ENCODE data around the gene PAPPA2.

Gene PAPPA2

DNA sequence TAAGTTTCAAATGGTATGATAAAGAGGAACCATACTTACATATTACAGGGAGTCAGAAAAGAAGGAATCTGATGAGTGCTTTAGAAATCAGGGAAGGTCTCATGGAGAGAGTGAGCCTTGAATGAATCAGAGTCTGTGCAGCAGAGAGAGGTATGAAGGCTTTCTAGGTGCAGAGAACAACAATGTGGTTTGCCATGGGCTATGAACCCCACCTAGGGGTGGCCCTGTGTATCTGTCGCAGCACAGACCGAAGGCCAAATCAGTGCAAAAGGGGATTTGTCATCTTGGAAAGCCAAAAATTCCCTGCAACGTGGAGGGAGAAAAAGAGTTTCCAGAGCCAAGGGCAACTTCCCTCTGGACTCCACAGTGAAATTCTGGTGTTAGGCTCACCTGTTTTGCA, 3.5 kb downstream of the PAPPA2 start:
- DNase-seq (ENCODE audit: low read depth), result no peak
- H3K4me3 ChIP-seq (replicated peaks; ENCODE audit: low read depth, low read length), result no peak overlapping the region
- TF ChIP-seq, protein P1, sequence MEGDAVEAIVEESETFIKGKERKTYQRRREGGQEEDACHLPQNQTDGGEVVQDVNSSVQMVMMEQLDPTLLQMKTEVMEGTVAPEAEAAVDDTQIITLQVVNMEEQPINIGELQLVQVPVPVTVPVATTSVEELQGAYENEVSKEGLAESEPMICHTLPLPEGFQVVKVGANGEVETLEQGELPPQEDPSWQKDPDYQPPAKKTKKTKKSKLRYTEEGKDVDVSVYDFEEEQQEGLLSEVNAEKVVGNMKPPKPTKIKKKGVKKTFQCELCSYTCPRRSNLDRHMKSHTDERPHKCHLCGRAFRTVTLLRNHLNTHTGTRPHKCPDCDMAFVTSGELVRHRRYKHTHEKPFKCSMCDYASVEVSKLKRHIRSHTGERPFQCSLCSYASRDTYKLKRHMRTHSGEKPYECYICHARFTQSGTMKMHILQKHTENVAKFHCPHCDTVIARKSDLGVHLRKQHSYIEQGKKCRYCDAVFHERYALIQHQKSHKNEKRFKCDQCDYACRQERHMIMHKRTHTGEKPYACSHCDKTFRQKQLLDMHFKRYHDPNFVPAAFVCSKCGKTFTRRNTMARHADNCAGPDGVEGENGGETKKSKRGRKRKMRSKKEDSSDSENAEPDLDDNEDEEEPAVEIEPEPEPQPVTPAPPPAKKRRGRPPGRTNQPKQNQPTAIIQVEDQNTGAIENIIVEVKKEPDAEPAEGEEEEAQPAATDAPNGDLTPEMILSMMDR (IDR thresholded peaks at IDR 0.05; ENCODE audit: low read length, missing control alignments), result no peak

DNA sequence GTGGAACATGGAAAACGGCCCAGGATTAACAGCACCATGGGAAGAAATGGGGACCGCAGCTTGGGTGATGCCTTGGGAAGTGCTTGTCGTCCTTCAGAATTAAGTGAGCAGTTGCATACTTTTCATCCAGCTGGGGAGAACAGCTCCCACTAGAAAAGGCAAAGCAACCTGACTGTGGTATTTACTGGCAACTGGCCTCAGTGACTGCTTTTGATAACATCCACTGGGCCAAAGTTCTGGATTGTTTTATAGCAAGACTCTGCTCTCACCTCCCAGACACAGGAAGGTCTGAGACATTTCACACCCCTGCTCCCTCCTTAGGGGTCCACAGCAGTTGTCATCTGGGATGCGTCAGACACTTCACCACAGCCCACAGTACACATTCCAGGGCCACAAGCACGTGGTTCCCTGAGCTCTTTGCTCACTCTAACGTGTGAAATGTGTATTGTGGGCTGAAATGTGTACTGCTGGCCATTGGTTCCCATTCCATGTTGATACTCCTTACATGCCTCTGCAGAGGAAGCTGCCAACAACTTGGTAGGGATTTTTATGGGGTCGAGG, 6.6 kb downstream of the PAPPA2 start:
- H3K4me3 ChIP-seq (replicated peaks; ENCODE audit: low read depth, low read length), result no peak overlapping the region
- TF ChIP-seq, protein P1 (IDR thresholded peaks at IDR 0.05; ENCODE audit: low read length, missing control alignments), result no peak
- DNase-seq (ENCODE audit: low read depth), result peak; percentile 18

DNA sequence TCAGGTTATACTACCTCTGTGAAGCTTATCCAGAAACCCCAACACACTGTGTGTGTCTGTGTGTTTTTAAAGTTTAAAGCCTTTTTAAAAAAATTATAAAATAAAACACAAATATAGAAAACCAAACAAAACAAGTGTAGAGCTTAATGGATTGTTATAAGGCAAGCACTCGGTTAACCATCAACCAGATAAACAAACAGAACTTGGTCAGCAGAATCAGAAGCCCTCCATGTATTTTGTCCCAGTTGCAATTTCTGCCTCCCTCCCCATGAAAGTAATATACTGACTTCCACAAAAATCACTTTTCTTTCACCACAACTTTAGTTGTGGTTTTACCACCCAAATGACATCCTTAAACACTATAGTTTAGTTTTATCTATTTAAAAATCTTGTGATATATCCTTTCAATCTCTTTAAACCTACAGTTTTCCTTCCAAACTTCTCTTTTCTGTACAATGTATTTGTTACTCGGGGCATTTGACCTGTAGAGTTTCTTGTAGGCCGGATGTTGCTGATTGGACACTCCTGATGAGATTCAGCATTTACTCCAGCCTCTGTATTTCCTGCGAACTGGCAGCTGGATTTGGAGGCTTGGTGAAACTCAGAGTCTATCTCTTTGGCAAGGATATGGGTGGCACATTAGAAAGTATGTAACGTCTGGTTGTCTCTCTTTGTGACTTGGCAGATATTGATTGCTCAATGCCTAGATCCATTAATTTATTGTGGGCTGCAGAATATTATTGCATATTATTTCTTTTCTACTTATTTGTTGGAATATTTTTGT, 8.6 kb downstream of the PAPPA2 start:
- H3K4me3 ChIP-seq (replicated peaks; ENCODE audit: low read depth, low read length), result no peak overlapping the region
- no peak for DNase-seq (ENCODE audit: low read depth)
- TF ChIP-seq, protein P1 (IDR thresholded peaks at IDR 0.05; ENCODE audit: low read length, missing control alignments), result no peak

DNA sequence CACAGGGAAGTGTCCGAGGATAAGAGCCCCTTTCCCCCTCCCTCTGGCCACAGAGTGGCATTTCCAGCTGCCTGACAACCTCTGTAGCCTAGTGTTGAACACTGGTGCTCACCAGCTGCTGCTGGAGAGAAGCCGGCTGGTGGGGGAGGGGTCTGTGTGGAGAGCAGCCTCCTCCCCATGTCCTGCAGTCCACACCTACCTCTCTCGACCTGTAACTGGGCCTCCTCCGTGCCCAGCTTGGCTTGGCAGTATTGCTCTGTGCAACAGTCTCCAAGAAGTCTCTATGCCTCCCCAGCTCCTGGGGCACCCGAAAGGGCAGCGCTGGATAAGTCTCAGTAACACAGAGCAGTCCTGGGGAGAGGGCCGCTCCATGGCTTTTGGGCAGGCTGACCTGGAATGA, 17.0 kb downstream of the PAPPA2 start:
- no peak for DNase-seq (ENCODE audit: low read depth)
- TF ChIP-seq, protein P1 (IDR thresholded peaks at IDR 0.05; ENCODE audit: low read length, missing control alignments), result no peak
- H3K4me3 ChIP-seq (replicated peaks; ENCODE audit: low read depth, low read length), result no peak overlapping the region

DNA sequence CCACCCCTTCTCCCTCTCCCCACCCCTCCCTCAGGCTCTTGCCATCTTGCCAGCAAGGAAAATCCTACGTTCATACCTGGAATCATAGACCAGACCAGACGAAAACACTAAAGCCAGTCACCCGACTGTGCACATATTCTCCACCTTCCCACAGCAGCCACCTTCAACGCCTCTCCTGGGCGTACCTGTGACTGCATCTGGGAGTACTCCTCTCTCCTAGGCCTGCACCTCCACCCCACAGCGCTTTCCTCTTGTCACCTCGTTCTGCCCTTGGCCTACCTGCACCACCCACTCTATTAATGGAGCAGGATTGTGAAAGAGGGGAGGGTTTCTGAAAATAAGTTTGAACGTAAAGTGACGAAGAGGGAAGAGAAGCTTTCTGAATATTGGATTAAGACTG, 17.8 kb downstream of the PAPPA2 start:
- DNase-seq (ENCODE audit: low read depth), result no peak
- H3K4me3 ChIP-seq (replicated peaks; ENCODE audit: low read depth, low read length), result no peak overlapping the region
- TF ChIP-seq, protein P1 (IDR thresholded peaks at IDR 0.05; ENCODE audit: low read length, missing control alignments), result no peak

- no peak for DNase-seq (ENCODE audit: low read depth)
- TF ChIP-seq, protein P1 (IDR thresholded peaks at IDR 0.05; ENCODE audit: low read length, missing control alignments), result no peak
- H3K4me3 ChIP-seq (replicated peaks; ENCODE audit: low read depth, low read length), result no peak overlapping the region
Observed at GRCh38 chr1:176485083-176485482, 22.1 kb downstream of the PAPPA2 start.

GRCh38 chr1:176494436-176494835, 31.5 kb downstream of the PAPPA2 start:
- DNase-seq (ENCODE audit: low read depth), result peak; percentile 7
- no peak overlapping the region for H3K4me3 ChIP-seq (replicated peaks; ENCODE audit: low read depth, low read length)
- TF ChIP-seq, protein P1 (IDR thresholded peaks at IDR 0.05; ENCODE audit: low read length, missing control alignments), result no peak
